IPS-20b (cell line): ENCODE results near the gene FMC1.

Source experiments
- H3K27ac ChIP-seq: one replicate; pipeline ENCODE4 v1.5.1; 2013; ENCODE audit warnings: low read length
- H3K27me3 ChIP-seq: 2 replicates; pipeline ENCODE4 v1.6.1; 2013; ENCODE audit warnings: mild to moderate bottlenecking, low read length, inconsistent platforms; ENCODE audit not compliant: insufficient read depth
- H3K36me3 ChIP-seq: 2 replicates; pipeline ENCODE4 v1.6.1; 2013; ENCODE audit warnings: low read depth, mild to moderate bottlenecking, inconsistent platforms, low read length, moderate library complexity; ENCODE audit not compliant: insufficient read depth
- H3K4me1 ChIP-seq: 2 replicates; pipeline ENCODE4 v1.6.1; 2013; ENCODE audit warnings: mild to moderate bottlenecking, control low read depth, inconsistent platforms, low read length, moderate library complexity; ENCODE audit not compliant: insufficient read depth
- H3K4me3 ChIP-seq: 2 replicates; pipeline ENCODE4 v1.5.1; 2013; ENCODE audit warnings: mild to moderate bottlenecking, low read length, inconsistent platforms
- H3K9ac ChIP-seq: 2 replicates; pipeline ENCODE4 v1.6.1; 2013; ENCODE audit warnings: low read depth, mild to moderate bottlenecking, inconsistent platforms, low read length, moderate library complexity
- H3K9me3 ChIP-seq: 2 replicates; pipeline ENCODE4 v1.6.1; 2013; ENCODE audit warnings: mild to moderate bottlenecking, low read depth, low read length, inconsistent platforms; ENCODE audit not compliant: insufficient read depth

Gene FMC1

GRCh38 chr7:139389091-139389490 lies 48.0 kb downstream of the FMC1 start:
- Histone ChIP-seq H3K9ac (no peak overlapping the region), H3K4me1 (no peaks in the 10 kb centered on the region), H3K27me3 (no peaks in the 10 kb centered on the region), H3K4me3 (no peak overlapping the region), H3K36me3 (peaks cover 73% of the 10 kb centered on the region), H3K9me3 (no peaks in the 10 kb centered on the region), H3K27ac (no peak overlapping the region)

- Histone ChIP-seq H3K36me3 (peaks cover 73% of the 10 kb centered on the region), H3K27me3 (no peaks in the 10 kb centered on the region), H3K4me3 (no peak overlapping the region), H3K9me3 (no peaks in the 10 kb centered on the region), H3K4me1 (no peaks in the 10 kb centered on the region), H3K27ac (no peak overlapping the region), H3K9ac (no peak overlapping the region)
These were observed 48.6 kb downstream of the FMC1 start for GRCh38 chr7:139389774-139390173.

- no peak overlapping the region for H3K27ac ChIP-seq
- no peak overlapping the region for H3K9ac ChIP-seq
- no peak overlapping the region for H3K4me3 ChIP-seq
- H3K4me1 ChIP-seq: no peaks in the 10 kb centered on the region
- H3K9me3 ChIP-seq: no peaks in the 10 kb centered on the region
- peaks cover 62% of the 10 kb centered on the region for H3K36me3 ChIP-seq
- H3K27me3 ChIP-seq: no peaks in the 10 kb centered on the region
These were observed 52.6 kb downstream of the FMC1 start for GRCh38 chr7:139393621-139394211.

- no peak overlapping the region for H3K9ac ChIP-seq
- no peaks in the 10 kb centered on the region for H3K9me3 ChIP-seq
- H3K27ac ChIP-seq: no peak overlapping the region
- no peaks in the 10 kb centered on the region for H3K4me1 ChIP-seq
- H3K4me3 ChIP-seq: no peak overlapping the region
- H3K36me3 ChIP-seq: peaks cover 63% of the 10 kb centered on the region
- no peaks in the 10 kb centered on the region for H3K27me3 ChIP-seq
These were observed 53.4 kb downstream of the FMC1 start for GRCh38 chr7:139394540-139394939.
